ENCODE measurements around the gene MS4A5. TPM values are rescaled to one million over a fixed set of nuclear protein-coding genes. Genes with fewer than 3 reads are reported as not detected.

MS4A5 gene
- total and polyA plus RNA-seq, 10 of the 15 experiments (the other 5 are each of a cell fraction or from before 2014, with no cell fraction given) = not detected

DNA sequence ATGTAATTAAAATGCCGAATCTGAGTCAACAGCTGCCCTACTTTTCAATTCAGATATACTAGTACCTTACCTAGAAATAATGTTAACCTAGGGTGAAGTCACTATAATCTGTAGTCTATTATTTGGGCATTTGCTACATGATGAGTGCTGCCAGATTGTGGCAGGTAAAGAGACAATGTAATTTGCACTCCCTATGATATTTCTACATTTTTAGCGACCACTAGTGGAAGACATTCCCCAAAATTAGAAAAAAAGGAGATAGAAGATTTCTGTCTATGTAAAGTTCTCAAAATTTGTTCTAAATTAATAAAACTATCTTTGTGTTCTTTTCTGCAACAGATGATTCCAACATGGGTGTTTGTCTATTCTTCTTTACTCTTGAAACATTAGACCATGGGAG, 40.4 kb downstream of the MS4A5 start:
- FAIRE-seq (no peak), DNase-seq (ENCODE audit: low read depth, low spot score) (no peak), ATAC-seq (peak; percentile 22; the same call in 2 of the 3 replicates)
- RAD21 ChIA-PET (ENCODE audit: unreplicated experiment) = interaction anchor here (0.6 to 1.0 kb wide), 2 partner anchors 10 to 136 kb away, joined by 3 to 5 read pairs; no protein-coding TSS in a partner anchor
- BruUV-seq (replicated peaks) = no TSS peak
- H3K36me3 ChIP-seq (ENCODE audit: control insufficient read depth in 2 of 2, insufficient read depth in 2 of 2, low read length in 1 of 2) = peaks cover 9 to 20% of the 10 kb centered on the region in 2 experiments
- SMC1A ChIA-PET (ENCODE audit: uncharacterized antibody, unreplicated experiment) = interaction anchor here (1.3 to 2.0 kb wide), 2 partner anchors 13 to 106 kb away, joined by 4 to 13 read pairs; no protein-coding TSS in a partner anchor
- intact Hi-C loops (cut with micrococcal nuclease; ENCODE audit: unreplicated experiment) (no loop called here), in situ Hi-C loops (cut with MboI) (loop anchor here (10.0 kb wide), 1 partner anchor 105 kb away; no protein-coding TSS in a partner anchor)
- no peak overlapping the region for H3K9ac ChIP-seq (ENCODE audit: control insufficient read depth, insufficient read depth, low read length)
- H3K4me1 ChIP-seq (ENCODE audit: control insufficient read depth, insufficient read depth, low read length) = no peaks in the 10 kb centered on the region
- 70% methylated on average over 2 of the region's 2 CpGs for WGBS (ENCODE audit: insufficient coverage, insufficient replicate concordance, low lambda C conversion rate, missing lambda C conversion rate)
- no peak overlapping the region for H3K27ac ChIP-seq (ENCODE audit: control insufficient read depth, insufficient read depth)
- H4K20me1 ChIP-seq (ENCODE audit: control insufficient read depth, insufficient read depth) = no peaks in the 10 kb centered on the region
- H3K4me2 ChIP-seq (ENCODE audit: control insufficient read depth, insufficient read depth) = no peak overlapping the region
- CTCF ChIA-PET = interaction anchor here (0.5 to 2.2 kb wide), 5 partner anchors 10 to 106 kb away, joined by 3 to 14 read pairs (median 8); partner anchors contain the start of gene MS4A1
- peaks cover 2% of the 10 kb centered on the region; the same call in 1 of the 2 replicates for H3K79me2 ChIP-seq (ENCODE audit: control insufficient read depth, insufficient read depth, low read length)
- no peak overlapping the region for H3K4me3 ChIP-seq
- no peak overlapping the region for H2AFZ ChIP-seq (ENCODE audit: control insufficient read depth, low read depth, low read length)
- H3K9me3 ChIP-seq (replicated peaks; ENCODE audit: control insufficient read depth, insufficient read depth, low read length) = no peaks in the 10 kb centered on the region
- POLR2A ChIA-PET = no interaction called here
- TF ChIP-seq, protein P1, sequence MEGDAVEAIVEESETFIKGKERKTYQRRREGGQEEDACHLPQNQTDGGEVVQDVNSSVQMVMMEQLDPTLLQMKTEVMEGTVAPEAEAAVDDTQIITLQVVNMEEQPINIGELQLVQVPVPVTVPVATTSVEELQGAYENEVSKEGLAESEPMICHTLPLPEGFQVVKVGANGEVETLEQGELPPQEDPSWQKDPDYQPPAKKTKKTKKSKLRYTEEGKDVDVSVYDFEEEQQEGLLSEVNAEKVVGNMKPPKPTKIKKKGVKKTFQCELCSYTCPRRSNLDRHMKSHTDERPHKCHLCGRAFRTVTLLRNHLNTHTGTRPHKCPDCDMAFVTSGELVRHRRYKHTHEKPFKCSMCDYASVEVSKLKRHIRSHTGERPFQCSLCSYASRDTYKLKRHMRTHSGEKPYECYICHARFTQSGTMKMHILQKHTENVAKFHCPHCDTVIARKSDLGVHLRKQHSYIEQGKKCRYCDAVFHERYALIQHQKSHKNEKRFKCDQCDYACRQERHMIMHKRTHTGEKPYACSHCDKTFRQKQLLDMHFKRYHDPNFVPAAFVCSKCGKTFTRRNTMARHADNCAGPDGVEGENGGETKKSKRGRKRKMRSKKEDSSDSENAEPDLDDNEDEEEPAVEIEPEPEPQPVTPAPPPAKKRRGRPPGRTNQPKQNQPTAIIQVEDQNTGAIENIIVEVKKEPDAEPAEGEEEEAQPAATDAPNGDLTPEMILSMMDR (IDR thresholded peaks at IDR 0.05 in 2 of 3, conservative IDR thresholded peaks at IDR 0.05 in 1 of 3; ENCODE audit: control insufficient read depth in 2 of 3, extremely low read depth in 1 of 3, insufficient read depth in 1 of 3, low read depth in 3 of 3, low read length in 3 of 3) = peak in 1 of 3 experiments; percentile 16; a peak in 2 of 6 replicates
- TF ChIP-seq, protein P2, sequence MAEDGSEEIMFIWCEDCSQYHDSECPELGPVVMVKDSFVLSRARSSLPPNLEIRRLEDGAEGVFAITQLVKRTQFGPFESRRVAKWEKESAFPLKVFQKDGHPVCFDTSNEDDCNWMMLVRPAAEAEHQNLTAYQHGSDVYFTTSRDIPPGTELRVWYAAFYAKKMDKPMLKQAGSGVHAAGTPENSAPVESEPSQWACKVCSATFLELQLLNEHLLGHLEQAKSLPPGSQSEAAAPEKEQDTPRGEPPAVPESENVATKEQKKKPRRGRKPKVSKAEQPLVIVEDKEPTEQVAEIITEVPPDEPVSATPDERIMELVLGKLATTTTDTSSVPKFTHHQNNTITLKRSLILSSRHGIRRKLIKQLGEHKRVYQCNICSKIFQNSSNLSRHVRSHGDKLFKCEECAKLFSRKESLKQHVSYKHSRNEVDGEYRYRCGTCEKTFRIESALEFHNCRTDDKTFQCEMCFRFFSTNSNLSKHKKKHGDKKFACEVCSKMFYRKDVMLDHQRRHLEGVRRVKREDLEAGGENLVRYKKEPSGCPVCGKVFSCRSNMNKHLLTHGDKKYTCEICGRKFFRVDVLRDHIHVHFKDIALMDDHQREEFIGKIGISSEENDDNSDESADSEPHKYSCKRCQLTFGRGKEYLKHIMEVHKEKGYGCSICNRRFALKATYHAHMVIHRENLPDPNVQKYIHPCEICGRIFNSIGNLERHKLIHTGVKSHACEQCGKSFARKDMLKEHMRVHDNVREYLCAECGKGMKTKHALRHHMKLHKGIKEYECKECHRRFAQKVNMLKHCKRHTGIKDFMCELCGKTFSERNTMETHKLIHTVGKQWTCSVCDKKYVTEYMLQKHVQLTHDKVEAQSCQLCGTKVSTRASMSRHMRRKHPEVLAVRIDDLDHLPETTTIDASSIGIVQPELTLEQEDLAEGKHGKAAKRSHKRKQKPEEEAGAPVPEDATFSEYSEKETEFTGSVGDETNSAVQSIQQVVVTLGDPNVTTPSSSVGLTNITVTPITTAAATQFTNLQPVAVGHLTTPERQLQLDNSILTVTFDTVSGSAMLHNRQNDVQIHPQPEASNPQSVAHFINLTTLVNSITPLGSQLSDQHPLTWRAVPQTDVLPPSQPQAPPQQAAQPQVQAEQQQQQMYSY (CRISPR knock-in tag; IDR thresholded peaks at IDR 0.05) = no peak
- TF ChIP-seq SMC3 (IDR thresholded peaks at IDR 0.05; ENCODE audit: borderline replicate concordance, low read length) = 0 out of 2 replicates have a peak, but pooled peaks have one; percentile 9
- TF ChIP-seq TCF12 (IDR thresholded peaks at IDR 0.05; ENCODE audit: low read depth, low read length) = no peak
- TF ChIP-seq RAD21 (IDR thresholded peaks at IDR 0.05; ENCODE audit: insufficient read depth, low read depth, low read length) = peak; percentile 24; the same call in 1 of the 2 replicates
- TF ChIP-seq TBL1XR1 (IDR thresholded peaks at IDR 0.05; ENCODE audit: low read depth, low read length) = no peak
- no peak for TF ChIP-seq RAD51 (IDR thresholded peaks at IDR 0.05)
- TF ChIP-seq POLR2AphosphoS5 (IDR thresholded peaks at IDR 0.05; ENCODE audit: low read length) = peak; percentile 52; the same call in 1 of the 2 replicates
- no peak for TF ChIP-seq HDGF (IDR thresholded peaks at IDR 0.05)
- TF ChIP-seq JUND (IDR thresholded peaks at IDR 0.05; ENCODE audit: low read depth, low read length) = no peak
- TF ChIP-seq, protein P3, sequence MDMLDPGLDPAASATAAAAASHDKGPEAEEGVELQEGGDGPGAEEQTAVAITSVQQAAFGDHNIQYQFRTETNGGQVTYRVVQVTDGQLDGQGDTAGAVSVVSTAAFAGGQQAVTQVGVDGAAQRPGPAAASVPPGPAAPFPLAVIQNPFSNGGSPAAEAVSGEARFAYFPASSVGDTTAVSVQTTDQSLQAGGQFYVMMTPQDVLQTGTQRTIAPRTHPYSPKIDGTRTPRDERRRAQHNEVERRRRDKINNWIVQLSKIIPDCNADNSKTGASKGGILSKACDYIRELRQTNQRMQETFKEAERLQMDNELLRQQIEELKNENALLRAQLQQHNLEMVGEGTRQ (IDR thresholded peaks at IDR 0.05; ENCODE audit: borderline replicate concordance, low read depth, low read length) = no peak
- TF ChIP-seq NRF1 (conservative IDR thresholded peaks at IDR 0.05; ENCODE audit: low read depth, low read length) = no peak
- TF ChIP-seq BMI1 (IDR thresholded peaks at IDR 0.05; ENCODE audit: borderline replicate concordance) = no peak
- H3K27me3 ChIP-seq (replicated peaks in 1 of 2; ENCODE audit: control insufficient read depth in 2 of 2, insufficient read depth in 2 of 2, low read length in 1 of 2) = no peaks in the 10 kb centered on the region

All from GM12878 (cell line).